Transverse colon (tissue), 4 donors: ENCODE measurements around the gene FAM53A. TPM values are rescaled to one million over a fixed set of nuclear protein-coding genes. Genes with fewer than 3 reads are reported as not detected.
"Not testable (repeated sequence)": the region's sequence is repeated elsewhere in the genome, so short reads cannot be mapped to it uniquely, and the experiment has no call there.

Source experiments
- DNase-seq: peaks from one replicate; pipeline ENCODE4 v3.0.0-alpha.2; 2019
- H3K27ac ChIP-seq, 4 donors: fragments of 200-600 bp; sonication (generic); 2 replicates each; pipeline ENCODE4 v1.5.1; 2016 to 2018; ENCODE audit warnings: inconsistent platforms in 4 of 4
- H3K27me3 ChIP-seq: fragments of 200-600 bp; sonication (generic); 2 replicates; pipeline ENCODE4 v1.5.1; 2017; ENCODE audit warnings: inconsistent platforms
- H3K36me3 ChIP-seq, 4 donors: fragments of 200-600 bp; sonication (generic); 2 replicates each; pipeline ENCODE4 v1.5.1; 2017 to 2019; ENCODE audit warnings: inconsistent platforms in 4 of 4
- H3K4me1 ChIP-seq, 4 donors: fragments of 200-600 bp; sonication (generic); 2 replicates each; pipeline ENCODE4 v1.5.1; 2017 to 2020; ENCODE audit warnings: inconsistent platforms in 4 of 4
- H3K4me3 ChIP-seq, 4 donors: fragments of 200-600 bp; sonication (generic); 1 replicate in 1 of 4; 2 replicates in 3 of 4; pipeline versions ENCODE4 v1.5.1 to v1.6.1; 2017 to 2019; ENCODE audit warnings: inconsistent platforms in 4 of 4
- H3K9me3 ChIP-seq, 2 donors: fragments of 200-600 bp; sonication (generic); 2 replicates each; pipeline ENCODE4 v1.5.1; 2017 to 2019; ENCODE audit warnings: inconsistent platforms in 2 of 2
- EP300 ChIP-seq: sonication (generic); formaldehyde crosslinking; IDR thresholded peaks from one replicate; pipeline ENCODE4 v1.6.1; 2017; ENCODE audit warnings: antibody characterized with exemption, low read depth
- POLR2A ChIP-seq: fragments of 450-650 bp; IDR thresholded peaks from one replicate; pipeline ENCODE4 v1.6.1; 2016; ENCODE audit warnings: antibody characterized with exemption, mild to moderate bottlenecking, moderate library complexity
- POLR2AphosphoS5 ChIP-seq, 3 donors: sonication (generic); formaldehyde crosslinking; IDR thresholded peaks; one replicate each; pipeline ENCODE4 v1.6.1; 2016; ENCODE audit warnings: antibody characterized with exemption in 3 of 3
- WGBS, 2 donors: methylation state at CpG; one replicate each; pipeline ENCODE4 v1.1.5; 2018; ENCODE audit warnings: low coverage in 1 of 2; 5-methylcytosine and 5-hydroxymethylcytosine counted together
- in situ Hi-C, 4 donors: fragments of 200-750 bp; cut with MboI; loops; one replicate each; pipeline versions ENCODE4 v1.15.0 to v1.15.1; 2017; ENCODE audit warnings: low sequenced_read_pairs in 3 of 4, low pct_ligation_motif_present in 1 of 4, low pct_unique_long_range_greater_than_20kb in 1 of 4
- intact Hi-C: fragments of 100-400 bp; cut with DNase I; formaldehyde crosslinking; loops from one replicate; pipeline ENCODE4 v1.15.1; 2023; ENCODE audit warnings: low total_unique reads
- total RNA-seq, 4 donors: library from RNA; depleted of rRNA; stranded (reverse); fragments of >200 nt; gene quantifications; one replicate each; pipeline ENCODE4 v1.1.0, GENCODE V29; 2016
- TF ChIP-seq, protein P1 (sequence below), 5 experiments: fragments of 200-600 bp in 3 of 5; fragments of 450-650 bp in 2 of 5; sonication (generic) in 3 of 5; IDR thresholded peaks; 1 replicate in 2 of 5; 2 replicates in 3 of 5; pipeline ENCODE4 v1.5.1; 2016 to 2017; ENCODE audit warnings: antibody characterized with exemption in 5 of 5, inconsistent platforms in 3 of 5, mild to moderate bottlenecking in 2 of 5, moderate library complexity in 1 of 5

FAM53A gene
- total RNA-seq, 4 donors from 2014 or later = 1.4 to 32.9 (median 2.7) TPM

- peaks cover 0 to 4% (median 0%) of the 10 kb centered on the region in 4 donors for H3K4me1 ChIP-seq
- TF ChIP-seq POLR2AphosphoS5 (IDR thresholded peaks at IDR 0.05) (no peak), EP300 (no peak), POLR2A (no peak)
- TF ChIP-seq, protein P1, sequence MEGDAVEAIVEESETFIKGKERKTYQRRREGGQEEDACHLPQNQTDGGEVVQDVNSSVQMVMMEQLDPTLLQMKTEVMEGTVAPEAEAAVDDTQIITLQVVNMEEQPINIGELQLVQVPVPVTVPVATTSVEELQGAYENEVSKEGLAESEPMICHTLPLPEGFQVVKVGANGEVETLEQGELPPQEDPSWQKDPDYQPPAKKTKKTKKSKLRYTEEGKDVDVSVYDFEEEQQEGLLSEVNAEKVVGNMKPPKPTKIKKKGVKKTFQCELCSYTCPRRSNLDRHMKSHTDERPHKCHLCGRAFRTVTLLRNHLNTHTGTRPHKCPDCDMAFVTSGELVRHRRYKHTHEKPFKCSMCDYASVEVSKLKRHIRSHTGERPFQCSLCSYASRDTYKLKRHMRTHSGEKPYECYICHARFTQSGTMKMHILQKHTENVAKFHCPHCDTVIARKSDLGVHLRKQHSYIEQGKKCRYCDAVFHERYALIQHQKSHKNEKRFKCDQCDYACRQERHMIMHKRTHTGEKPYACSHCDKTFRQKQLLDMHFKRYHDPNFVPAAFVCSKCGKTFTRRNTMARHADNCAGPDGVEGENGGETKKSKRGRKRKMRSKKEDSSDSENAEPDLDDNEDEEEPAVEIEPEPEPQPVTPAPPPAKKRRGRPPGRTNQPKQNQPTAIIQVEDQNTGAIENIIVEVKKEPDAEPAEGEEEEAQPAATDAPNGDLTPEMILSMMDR (IDR thresholded peaks at IDR 0.05) = no peak
- H3K27ac ChIP-seq = no peak overlapping the region
- WGBS, 2 donors = 75 to 82% methylated on average over 2 to 9 of the region's 9 CpGs
- intact Hi-C loops (no loop called here), in situ Hi-C loops (no loop called here)
- DNase-seq = no peak
- no peaks in the 10 kb centered on the region for H3K36me3 ChIP-seq
- H3K9me3 ChIP-seq = no peaks in the 10 kb centered on the region
- no peak overlapping the region for H3K4me3 ChIP-seq
- no peaks in the 10 kb centered on the region for H3K27me3 ChIP-seq
Measured at GRCh38 chr4:1674682-1675081, 9.4 kb downstream of the FAM53A start.

GRCh38 chr4:1673671-1674070 is 10.4 kb downstream of the FAM53A start:
- 87 to 92% methylated on average over 2 to 20 of the region's 20 CpGs for WGBS, 2 donors
- H3K36me3 ChIP-seq = no peaks in the 10 kb centered on the region
- H3K4me3 ChIP-seq = no peak overlapping the region
- no peaks in the 10 kb centered on the region for H3K9me3 ChIP-seq
- DNase-seq = no peak
- no peak for TF ChIP-seq POLR2AphosphoS5 (IDR thresholded peaks at IDR 0.05)
- TF ChIP-seq, protein P1 (IDR thresholded peaks at IDR 0.05) = no peak
- no peak for TF ChIP-seq EP300
- no peak for TF ChIP-seq POLR2A
- H3K27me3 ChIP-seq = no peaks in the 10 kb centered on the region
- H3K4me1 ChIP-seq = peaks cover 0 to 3% (median 0%) of the 10 kb centered on the region in 4 donors
- no peak overlapping the region for H3K27ac ChIP-seq
- in situ Hi-C loops = no loop called here
- intact Hi-C loops = no loop called here

- H3K36me3 ChIP-seq, H3K4me3 ChIP-seq, H3K9me3 ChIP-seq, intact Hi-C loops, H3K27ac ChIP-seq, H3K4me1 ChIP-seq, H3K27me3 ChIP-seq, DNase-seq, in situ Hi-C loops: not testable (repeated sequence)
- 90 to 93% methylated on average over 8 to 19 of the region's 20 CpGs for WGBS, 2 donors
Measured at GRCh38 chr4:1671011-1671410, 13.1 kb downstream of the FAM53A start.

DNA sequence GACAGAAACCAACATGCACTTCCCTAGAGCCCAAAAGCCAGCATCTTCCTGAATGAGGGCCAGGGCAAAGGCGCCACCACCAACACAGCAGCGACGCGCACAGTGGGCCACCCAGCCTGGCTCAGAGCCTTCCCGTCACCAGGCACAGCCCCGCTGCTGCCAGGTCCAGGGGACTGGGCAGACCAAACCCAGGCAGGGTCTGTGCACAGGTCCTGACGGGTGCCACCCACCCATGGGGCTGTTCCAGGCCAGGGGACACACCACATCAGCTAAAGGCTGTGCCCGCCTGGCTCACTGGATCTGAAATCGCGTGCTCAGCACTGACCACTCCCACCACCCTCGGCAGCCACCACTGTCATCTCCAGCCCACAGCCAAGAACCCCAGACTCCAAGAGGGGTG is 13.8 kb downstream of the FAM53A start:
- WGBS, 2 donors = 94% methylated on average over 6 of the region's 11 CpGs; no CpG with 5 or more reads in 1 of the 2 donors
- no peak for DNase-seq
- H3K4me3 ChIP-seq = no peak overlapping the region

More for the DNA sequence above, 13.8 kb downstream of the FAM53A start:
- TF ChIP-seq POLR2A (no peak), EP300 (no peak), POLR2AphosphoS5 (IDR thresholded peaks at IDR 0.05) (no peak)
- TF ChIP-seq, protein P1 (IDR thresholded peaks at IDR 0.05) = no peak
- Histone ChIP-seq H3K4me1 (no peaks in the 10 kb centered on the region), H3K27me3 (no peaks in the 10 kb centered on the region), H3K27ac (no peak overlapping the region), H3K9me3 (no peaks in the 10 kb centered on the region), H3K36me3 (no peaks in the 10 kb centered on the region)
- in situ Hi-C loops = no loop called here
- intact Hi-C loops = no loop called here
